HG02588 (cell line): Measurements from ENCODE around the gene OR2AT4.

Experiments
- ATAC-seq: cut with Tn5 transposase; IDR thresholded peaks from one replicate; pipeline ENCODE4 v1.9.1; 2021; ENCODE audit warnings: mild to moderate bottlenecking, moderate library complexity; ENCODE audit not compliant: unreplicated experiment

Gene OR2AT4

DNA sequence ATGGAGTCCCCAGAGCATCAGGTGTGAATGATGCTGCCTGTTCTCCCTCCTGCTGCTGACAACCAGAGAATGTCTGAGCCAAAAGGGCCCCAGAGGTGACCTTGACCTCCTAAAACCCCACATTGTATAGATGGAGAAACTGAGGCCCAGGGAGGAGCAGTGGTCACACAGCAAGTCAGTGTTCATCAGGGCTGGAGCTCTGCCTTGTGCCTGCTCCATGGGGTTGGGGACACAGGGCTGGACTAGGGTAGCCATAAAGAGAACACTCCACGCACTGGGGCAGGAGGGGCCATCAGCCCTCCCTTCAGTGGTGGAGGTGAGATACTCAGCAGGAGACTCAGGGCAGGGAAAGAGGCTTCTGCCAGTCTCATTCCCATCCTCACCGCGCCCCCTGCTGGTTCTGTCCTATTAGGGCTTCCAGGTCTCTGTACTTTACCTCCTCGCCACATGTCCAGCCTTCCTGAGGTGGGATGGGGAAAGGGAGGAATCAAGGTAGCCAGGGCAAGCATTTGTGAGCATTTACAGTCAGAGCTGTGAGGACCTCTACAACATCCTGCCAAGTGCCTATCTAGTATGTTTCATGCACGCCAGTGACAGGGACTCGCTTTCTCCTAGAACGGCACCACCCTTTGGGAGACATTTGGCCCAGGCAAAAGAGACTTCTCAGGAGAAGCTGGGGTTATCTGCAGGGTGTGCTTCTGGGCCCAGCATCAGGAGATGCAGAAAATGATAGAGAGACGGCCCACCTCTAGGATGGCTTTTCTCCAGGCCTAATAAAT lies 64.7 kb downstream of the OR2AT4 start:
- ATAC-seq: no peak
